Central memory CD8-positive, alpha-beta T cell (primary cell): ENCODE results near the gene HNRNPK.
A peak's percentile ranks its signal among the peaks of the same experiment; 100 is the strongest.

ENCODE experiments used
- ATAC-seq: fragments of 150-1000 bp; cut with Tn5 transposase; replicated peaks from 2 replicates; pipeline ENCODE4 v1.10.0; 2022; ENCODE audit warnings: mild to moderate bottlenecking, moderate FRiP score, moderate number of reproducible peaks; ENCODE audit not compliant: poor library complexity, severe bottlenecking; ENCODE audit errors: extremely low read depth
- DNase-seq, 2 donors: peaks; one replicate each; pipeline ENCODE4 v3.0.0; 2021; ENCODE audit warnings: low spot score in 2 of 2
- H3K27ac Mint-ChIP-seq: one replicate; pipeline ENCODE4 v1.8.0; 2022; ENCODE audit warnings: low read depth, mild to moderate bottlenecking, moderate library complexity, mixed read lengths
- H3K27me3 Mint-ChIP-seq: one replicate; pipeline ENCODE4 v1.8.0; 2022; ENCODE audit warnings: mixed read lengths
- H3K36me3 Mint-ChIP-seq: one replicate; pipeline ENCODE4 v1.8.0; 2022; ENCODE audit warnings: mild to moderate bottlenecking, moderate library complexity, mixed read lengths; ENCODE audit not compliant: insufficient read depth
- H3K4me1 Mint-ChIP-seq: one replicate; pipeline ENCODE4 v1.8.0; 2022; ENCODE audit warnings: mixed read lengths
- H3K4me3 Mint-ChIP-seq: one replicate; pipeline ENCODE4 v1.8.0; 2022; ENCODE audit warnings: mild to moderate bottlenecking, moderate library complexity, mixed read lengths
- H3K9me3 Mint-ChIP-seq: one replicate; pipeline ENCODE4 v1.8.0; 2022; ENCODE audit warnings: mixed read lengths

The HNRNPK gene

GRCh38 chr9:83979812-83980394 lies at the start of gene HNRNPK:
HNRNPK (minus strand) TSS chr9:83980215; CDS start chr9:83978252, 1,963 bp downstream.
- peak; percentile 84 for ATAC-seq
- peaks cover 57% of the 10 kb centered on the region for H3K4me1 Mint-ChIP-seq
- H3K27me3 Mint-ChIP-seq: no peaks in the 10 kb centered on the region
- H3K9me3 Mint-ChIP-seq: no peaks in the 10 kb centered on the region
- H3K4me3 Mint-ChIP-seq: peak within 1 kb of the TSS; percentile 99
- peak; percentile 99 to 100 for DNase-seq
- H3K27ac Mint-ChIP-seq: peak within 1 kb of the TSS; percentile 100
- peaks cover 65% of the 10 kb centered on the region for H3K36me3 Mint-ChIP-seq

DNA sequence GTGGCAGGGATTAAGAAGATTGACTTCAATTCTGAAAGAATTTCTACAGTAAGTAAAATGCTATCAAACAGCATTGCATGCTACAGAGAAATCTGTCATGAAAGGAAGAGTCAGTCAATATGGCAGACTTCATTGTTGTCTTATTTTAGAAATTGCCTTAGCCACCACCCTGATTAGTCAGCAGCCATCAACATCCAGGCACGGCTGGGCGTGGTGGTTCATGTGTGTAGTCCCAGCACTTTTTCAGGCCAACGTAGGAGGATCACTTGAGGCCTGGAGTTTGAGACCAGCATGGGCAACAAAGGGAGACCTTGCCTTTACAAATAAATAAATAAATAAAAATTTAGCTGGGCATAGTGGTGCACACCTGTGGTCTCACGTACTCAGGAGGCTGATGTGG lies 47.2 kb upstream of the HNRNPK start:
- H3K9me3 Mint-ChIP-seq: no peaks in the 10 kb centered on the region
- no peaks in the 10 kb centered on the region for H3K4me1 Mint-ChIP-seq
- ATAC-seq (no peak), DNase-seq (no peak)
- peaks cover 18% of the 10 kb centered on the region for H3K27me3 Mint-ChIP-seq
- no peak overlapping the region for H3K4me3 Mint-ChIP-seq
- H3K27ac Mint-ChIP-seq: no peak overlapping the region
- H3K36me3 Mint-ChIP-seq: no peaks in the 10 kb centered on the region

DNA sequence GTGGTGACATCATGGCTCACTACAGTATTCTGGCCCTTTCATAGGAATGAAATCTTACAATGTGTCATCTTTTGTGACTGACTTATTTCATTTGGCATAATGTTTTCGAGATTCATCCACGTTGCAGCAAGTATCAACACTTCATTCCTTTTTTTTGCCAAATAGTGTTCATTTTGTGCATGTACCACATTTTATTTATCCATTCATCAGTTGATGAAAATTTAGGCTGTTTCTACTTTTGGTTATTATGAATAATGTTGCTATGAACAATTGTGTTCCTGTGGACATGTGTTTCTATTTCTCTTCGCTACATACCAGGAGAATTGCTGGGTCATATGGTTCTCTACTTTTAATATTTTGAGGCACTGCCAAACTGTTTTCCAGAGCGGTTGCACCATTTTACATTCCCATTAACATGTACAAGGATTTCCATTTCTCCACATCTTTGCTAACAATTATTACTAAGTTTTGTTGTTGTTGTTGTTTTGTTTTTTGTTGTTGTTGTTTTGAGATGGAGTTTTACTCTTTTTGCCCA lies 44.1 kb upstream of the HNRNPK start:
- Mint-ChIP-seq H3K36me3 (no peaks in the 10 kb centered on the region), H3K9me3 (no peaks in the 10 kb centered on the region), H3K4me3 (no peak overlapping the region), H3K27me3 (peaks cover 18% of the 10 kb centered on the region), H3K4me1 (no peaks in the 10 kb centered on the region), H3K27ac (no peak overlapping the region)
- ATAC-seq (no peak), DNase-seq (no peak)

DNA sequence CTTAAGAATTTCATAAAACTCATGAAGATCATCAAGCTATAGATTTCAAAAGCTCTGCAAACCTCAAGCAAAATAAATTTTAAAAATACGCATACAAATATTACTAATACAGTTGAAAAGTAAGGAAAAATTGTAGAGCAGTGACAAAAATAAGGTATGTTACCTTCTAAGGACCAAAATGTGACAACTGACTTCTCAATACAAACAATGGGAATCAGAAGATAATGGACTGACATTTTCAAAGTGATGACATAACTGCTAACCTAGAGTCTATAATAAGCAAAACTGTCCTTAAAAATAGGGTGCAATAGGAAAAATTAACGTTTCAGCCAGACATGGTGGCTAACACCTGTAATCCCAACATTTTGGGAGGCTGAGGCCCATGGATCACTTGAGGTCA lies 27.6 kb upstream of the HNRNPK start:
- Mint-ChIP-seq H3K27ac (no peak overlapping the region), H3K27me3 (no peaks in the 10 kb centered on the region), H3K9me3 (no peaks in the 10 kb centered on the region), H3K4me3 (no peak overlapping the region), H3K4me1 (peaks cover under 1% of the 10 kb centered on the region), H3K36me3 (peaks cover 1% of the 10 kb centered on the region)
- DNase-seq (no peak), ATAC-seq (no peak)

- no peaks in the 10 kb centered on the region for H3K27me3 Mint-ChIP-seq
- H3K27ac Mint-ChIP-seq: no peak overlapping the region
- H3K4me3 Mint-ChIP-seq: no peak overlapping the region
- H3K36me3 Mint-ChIP-seq: peaks cover 1% of the 10 kb centered on the region
- no peak for DNase-seq
- peaks cover 5% of the 10 kb centered on the region for H3K4me1 Mint-ChIP-seq
- no peaks in the 10 kb centered on the region for H3K9me3 Mint-ChIP-seq
- ATAC-seq: no peak
These were observed 23.2 kb upstream of the HNRNPK start for GRCh38 chr9:84003246-84003645.

GRCh38 chr9:84002344-84002743 lies 22.3 kb upstream of the HNRNPK start:
- Mint-ChIP-seq H3K9me3 (no peaks in the 10 kb centered on the region), H3K4me1 (peaks cover 5% of the 10 kb centered on the region), H3K4me3 (no peak overlapping the region), H3K36me3 (peaks cover 1% of the 10 kb centered on the region), H3K27ac (no peak overlapping the region), H3K27me3 (no peaks in the 10 kb centered on the region)
- ATAC-seq: peak; percentile 64
- DNase-seq: no peak

- ATAC-seq: no peak
- DNase-seq: no peak
- H3K4me1 Mint-ChIP-seq: peaks cover 5% of the 10 kb centered on the region
- peaks cover under 1% of the 10 kb centered on the region for H3K36me3 Mint-ChIP-seq
- H3K27me3 Mint-ChIP-seq: no peaks in the 10 kb centered on the region
- no peak overlapping the region for H3K27ac Mint-ChIP-seq
- H3K9me3 Mint-ChIP-seq: no peaks in the 10 kb centered on the region
- H3K4me3 Mint-ChIP-seq: no peak overlapping the region
These were observed 21.6 kb upstream of the HNRNPK start for GRCh38 chr9:84001621-84002020.

DNA sequence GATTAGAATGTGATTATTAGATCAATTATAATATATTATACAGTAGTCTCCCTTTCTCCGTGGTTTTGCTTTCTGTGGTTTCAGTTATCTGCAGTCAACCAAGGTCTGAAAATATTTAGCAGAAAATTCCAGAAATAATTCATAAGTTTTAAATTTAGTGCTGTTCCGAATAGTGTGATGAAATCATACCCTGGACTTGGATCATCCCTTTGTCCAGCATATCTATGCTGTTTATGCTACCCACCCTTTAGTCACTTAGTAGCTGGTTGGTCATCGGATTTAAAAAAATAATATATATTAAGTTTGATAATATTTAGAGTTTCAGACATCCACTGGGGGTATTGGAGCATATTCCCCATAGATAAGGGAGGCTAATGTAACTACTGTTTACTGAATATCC lies 20.2 kb upstream of the HNRNPK start:
- DNase-seq (no peak), ATAC-seq (no peak)
- H3K4me1 Mint-ChIP-seq: peaks cover 5% of the 10 kb centered on the region
- H3K27me3 Mint-ChIP-seq: no peaks in the 10 kb centered on the region
- H3K4me3 Mint-ChIP-seq: no peak overlapping the region
- no peak overlapping the region for H3K27ac Mint-ChIP-seq
- no peaks in the 10 kb centered on the region for H3K9me3 Mint-ChIP-seq
- peaks cover 2% of the 10 kb centered on the region for H3K36me3 Mint-ChIP-seq

- no peaks in the 10 kb centered on the region for H3K9me3 Mint-ChIP-seq
- ATAC-seq: no peak
- H3K4me1 Mint-ChIP-seq: peaks cover 5% of the 10 kb centered on the region
- H3K36me3 Mint-ChIP-seq: peaks cover 2% of the 10 kb centered on the region
- no peaks in the 10 kb centered on the region for H3K27me3 Mint-ChIP-seq
- H3K27ac Mint-ChIP-seq: no peak overlapping the region
- H3K4me3 Mint-ChIP-seq: no peak overlapping the region
- no peak for DNase-seq
These were observed 19.3 kb upstream of the HNRNPK start for GRCh38 chr9:83999141-83999918.

GRCh38 chr9:83996126-83996525 lies 16.1 kb upstream of the HNRNPK start:
- H3K36me3 Mint-ChIP-seq: peaks cover 2% of the 10 kb centered on the region
- no peaks in the 10 kb centered on the region for H3K27me3 Mint-ChIP-seq
- H3K4me3 Mint-ChIP-seq: no peak overlapping the region
- H3K27ac Mint-ChIP-seq: no peak overlapping the region
- no peak for DNase-seq
- no peak for ATAC-seq
- H3K4me1 Mint-ChIP-seq: no peaks in the 10 kb centered on the region
- H3K9me3 Mint-ChIP-seq: no peaks in the 10 kb centered on the region

- ATAC-seq (no peak), DNase-seq (no peak)
- Mint-ChIP-seq H3K4me3 (no peak overlapping the region), H3K27ac (peak overlapping the region; percentile 2), H3K27me3 (no peaks in the 10 kb centered on the region), H3K36me3 (peaks cover 2% of the 10 kb centered on the region), H3K9me3 (no peaks in the 10 kb centered on the region), H3K4me1 (no peaks in the 10 kb centered on the region)
These were observed 12.9 kb upstream of the HNRNPK start for GRCh38 chr9:83992901-83993300.

DNA sequence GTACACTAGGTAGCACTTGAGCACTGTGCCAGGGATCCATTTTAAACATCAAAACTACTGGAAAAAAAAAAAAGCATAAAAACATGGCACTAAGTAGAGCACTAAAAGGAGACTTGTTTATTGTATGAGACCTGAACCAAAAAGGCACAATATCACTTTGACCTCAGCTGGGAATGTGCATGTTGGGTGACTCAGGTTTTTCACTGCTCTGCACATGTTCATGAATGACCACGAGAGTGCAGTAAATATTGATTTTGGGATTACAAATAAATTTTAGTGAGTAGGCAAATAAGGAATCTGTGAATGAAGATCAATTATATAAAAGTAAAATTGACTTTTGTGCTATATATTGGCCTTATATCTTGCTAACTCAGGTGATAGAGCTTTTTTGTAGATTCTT lies 12.4 kb upstream of the HNRNPK start:
- peaks cover 5% of the 10 kb centered on the region for H3K4me1 Mint-ChIP-seq
- no peak overlapping the region for H3K27ac Mint-ChIP-seq
- ATAC-seq (no peak), DNase-seq (no peak)
- no peak overlapping the region for H3K4me3 Mint-ChIP-seq
- H3K27me3 Mint-ChIP-seq: no peaks in the 10 kb centered on the region
- no peaks in the 10 kb centered on the region for H3K9me3 Mint-ChIP-seq
- H3K36me3 Mint-ChIP-seq: peaks cover 4% of the 10 kb centered on the region

DNA sequence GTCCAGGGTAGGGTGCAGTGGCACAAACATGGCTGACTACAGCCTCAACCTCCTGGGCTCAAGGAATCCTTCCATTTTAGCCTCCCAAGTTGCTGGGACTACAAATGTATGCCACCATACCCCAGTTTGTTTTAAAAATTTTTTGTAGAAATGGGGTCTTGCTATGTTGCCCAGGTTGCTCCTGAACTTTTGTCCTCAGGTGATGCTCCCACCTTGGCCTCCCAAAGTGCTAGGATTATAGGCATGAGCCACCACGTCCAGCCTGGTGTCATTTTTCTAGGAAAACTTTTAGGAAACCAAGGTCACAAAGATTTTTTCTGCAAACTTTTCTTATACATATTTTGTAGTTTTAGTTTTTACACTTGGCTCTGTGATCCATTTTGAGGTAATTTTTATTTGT lies 11.3 kb upstream of the HNRNPK start:
- H3K4me3 Mint-ChIP-seq: no peak overlapping the region
- H3K9me3 Mint-ChIP-seq: no peaks in the 10 kb centered on the region
- no peak for DNase-seq
- no peaks in the 10 kb centered on the region for H3K27me3 Mint-ChIP-seq
- peaks cover 14% of the 10 kb centered on the region for H3K4me1 Mint-ChIP-seq
- no peak for ATAC-seq
- no peak overlapping the region for H3K27ac Mint-ChIP-seq
- H3K36me3 Mint-ChIP-seq: peaks cover 2% of the 10 kb centered on the region
